Stimulated activated CD8-positive, alpha-beta memory T cell treated with anti-CD3 and anti-CD28 coated beads, Interleukin-12 subunit alpha, Interleukin-12 subunit beta, amount 100 ng/mL, for 24 hours (primary cell): ENCODE measurements around the gene PSEN2.
"Not testable (repeated sequence)": the region's sequence is repeated elsewhere in the genome, so short reads cannot be mapped to it uniquely, and the experiment has no call there.

Experiments used
- DNase-seq: peaks from one replicate; pipeline ENCODE4 v3.0.0-alpha.2; 2020; ENCODE audit errors: extremely low read depth

Gene PSEN2

DNA sequence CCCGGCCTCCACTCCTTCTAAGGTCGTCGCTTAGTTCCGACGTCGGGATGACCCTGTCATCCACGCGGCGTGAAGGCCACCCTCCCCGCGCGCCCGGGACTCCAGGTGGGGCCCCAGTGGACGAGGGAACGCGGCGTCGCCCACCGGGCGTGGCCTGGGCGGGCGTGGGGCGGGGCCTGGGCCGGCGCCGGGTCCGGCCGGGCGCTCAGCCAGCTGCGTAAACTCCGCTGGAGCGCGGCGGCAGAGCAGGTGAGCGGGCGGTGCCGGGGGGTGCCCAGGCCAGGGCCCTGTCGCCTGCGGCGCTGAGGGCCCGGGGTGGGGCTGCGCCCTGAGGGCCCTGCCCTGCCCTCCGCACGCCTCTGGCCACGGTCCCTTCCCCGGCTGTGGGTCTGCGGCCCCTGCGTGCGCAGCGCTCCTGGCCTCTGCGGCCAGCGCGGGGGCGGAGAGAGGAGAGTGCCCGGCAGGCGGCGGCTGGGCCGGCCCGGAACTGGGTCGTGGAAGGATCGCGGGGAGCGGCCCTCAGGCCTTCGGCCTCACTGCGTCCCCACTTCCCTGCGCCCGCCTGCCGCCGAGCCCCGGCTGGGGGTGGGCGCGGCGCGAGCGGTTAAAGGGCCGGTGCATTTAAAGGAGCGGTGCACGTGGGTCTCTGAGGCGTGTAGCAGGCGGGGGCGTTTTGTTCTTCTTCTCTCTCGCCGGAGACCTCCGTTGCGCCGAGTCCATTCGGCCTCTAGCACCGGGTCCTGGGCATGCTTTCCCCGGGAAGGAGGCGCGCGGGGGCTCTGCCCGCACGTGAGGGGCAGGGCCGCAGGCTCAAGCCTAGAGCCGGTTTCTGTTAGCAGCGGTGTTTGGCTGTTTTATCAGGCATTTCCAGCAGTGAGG is at the start of gene PSEN2:
TSS of gene PSEN2 (plus strand) at position 216 of the 879 bp plus-strand sequence. CDS start 11,292 bp downstream, outside the sequence.
- peak; percentile 25 for DNase-seq

DNA sequence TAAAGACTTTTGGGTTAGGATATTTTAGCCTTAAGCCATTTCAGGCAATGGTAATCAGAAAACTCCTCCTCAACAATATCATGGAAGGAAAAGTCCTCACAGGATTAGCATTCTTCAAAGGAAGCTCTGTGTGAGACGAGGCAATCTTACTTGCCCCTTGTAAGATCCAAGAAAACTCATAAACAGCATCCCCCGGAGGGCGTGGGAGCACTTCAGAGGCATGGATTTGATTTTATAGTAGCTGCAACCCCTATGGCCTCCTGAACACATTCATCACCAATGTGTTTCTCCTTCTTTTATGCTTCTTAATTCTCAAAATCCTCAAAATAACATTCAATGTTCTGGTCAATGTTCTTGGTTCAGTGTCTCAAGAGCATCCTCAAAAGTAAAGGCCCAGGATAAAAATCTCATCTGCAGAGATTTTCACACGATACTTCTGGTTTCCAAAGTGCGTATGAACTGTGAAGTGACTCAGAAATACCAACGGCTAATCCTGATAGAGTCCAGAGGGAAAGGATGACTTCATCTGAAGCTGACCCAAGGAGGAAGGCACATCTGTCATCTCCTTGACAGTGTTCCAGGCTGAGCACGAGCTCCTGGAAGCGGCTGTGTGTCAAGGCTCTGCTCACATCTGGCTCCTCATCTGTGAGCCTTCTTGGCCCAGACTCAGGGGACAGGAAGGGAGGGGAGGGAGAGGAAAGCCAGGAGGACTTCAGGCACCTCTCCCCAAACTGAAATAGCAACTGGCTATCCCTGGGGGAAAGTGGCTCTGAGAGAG is 49.3 kb upstream of the PSEN2 start:
- no peak for DNase-seq

DNA sequence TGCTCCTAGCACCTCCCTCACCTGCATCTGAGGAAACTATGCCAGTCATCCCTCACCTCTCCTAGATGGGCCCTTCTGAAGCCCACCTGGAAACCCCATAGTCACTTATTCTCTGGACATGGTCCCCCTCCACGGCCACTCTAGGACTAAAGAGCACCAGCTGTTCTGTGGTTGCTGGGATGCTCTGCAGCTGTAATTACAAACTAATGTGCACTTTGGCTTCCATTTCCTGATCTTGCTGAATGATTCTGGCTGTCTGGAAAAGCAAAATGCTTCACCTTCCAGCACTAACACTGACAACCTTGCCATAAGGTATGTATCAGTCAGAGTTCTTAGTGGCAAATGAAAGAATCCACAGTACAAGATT is 48.7 kb upstream of the PSEN2 start:
- no peak for DNase-seq

DNA sequence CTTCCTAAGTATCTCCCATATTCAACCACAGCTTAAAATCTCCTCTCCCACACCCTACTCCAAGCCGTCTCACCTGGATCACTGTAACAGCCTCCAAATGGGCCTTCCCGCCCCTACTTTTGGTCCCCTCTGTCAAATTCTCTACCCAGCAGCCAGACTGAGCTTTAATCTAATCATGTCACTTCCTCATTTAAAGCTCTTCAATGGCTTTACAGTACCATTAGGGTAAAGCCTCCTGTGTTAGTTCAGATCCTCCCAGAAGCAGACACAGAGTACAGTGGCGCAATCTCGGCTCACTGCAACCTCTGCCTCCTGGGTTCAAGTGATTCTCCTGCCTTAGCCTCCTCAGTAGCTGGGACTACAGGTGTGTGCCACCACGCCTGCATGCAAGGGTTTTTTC is 46.8 kb upstream of the PSEN2 start:
- no peak for DNase-seq

DNA sequence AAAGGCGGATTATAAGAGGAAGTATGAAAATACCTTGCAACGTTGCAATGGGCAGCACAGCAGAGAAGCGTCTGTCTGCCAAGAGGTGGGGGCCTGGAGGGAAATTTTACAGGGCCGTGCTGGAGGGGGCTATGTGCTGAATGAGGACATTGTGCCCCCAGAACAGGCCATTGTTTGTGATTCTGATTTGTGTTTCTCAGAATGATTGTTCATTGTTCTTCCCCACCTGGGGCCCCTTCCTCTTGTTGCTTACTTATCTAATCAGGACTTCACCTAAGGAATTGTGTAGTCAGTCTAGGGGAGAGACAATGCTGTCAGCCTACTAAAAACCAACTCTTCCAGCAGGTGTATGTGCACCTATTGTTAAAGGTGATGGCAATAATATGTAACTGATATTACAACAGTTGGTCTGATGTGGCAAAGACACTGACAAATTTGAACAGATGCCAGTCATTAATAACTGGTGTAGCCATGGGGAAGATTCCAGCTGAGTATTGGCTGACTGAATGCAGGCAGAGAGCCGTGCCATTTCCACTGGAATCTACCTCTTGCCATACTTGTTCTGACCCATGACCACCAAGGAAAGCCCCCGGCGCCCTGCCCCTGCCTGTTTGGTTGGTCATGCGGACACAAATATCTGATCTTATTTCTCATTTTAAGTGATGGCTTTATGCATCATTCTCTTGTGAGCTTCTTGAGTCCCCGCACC is 45.2 kb upstream of the PSEN2 start:
- no peak for DNase-seq

DNA sequence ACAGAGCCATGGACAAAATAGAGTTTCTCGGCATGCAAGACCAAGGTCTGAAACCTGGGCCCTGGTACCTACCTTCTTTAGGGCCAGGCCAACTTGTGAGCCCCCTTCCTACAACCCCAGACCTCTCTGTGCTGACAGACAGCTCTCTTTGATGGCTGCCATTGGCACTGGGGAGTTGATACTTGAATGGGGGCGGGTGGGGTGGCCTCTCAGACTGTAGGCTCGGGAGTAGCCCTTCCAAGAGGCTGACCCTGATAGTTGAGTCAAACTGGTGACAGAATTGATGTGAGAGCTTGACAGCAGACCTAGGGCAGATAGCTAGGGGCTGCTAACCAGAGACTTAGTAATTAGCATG is 44.7 kb upstream of the PSEN2 start:
- no peak for DNase-seq

DNA sequence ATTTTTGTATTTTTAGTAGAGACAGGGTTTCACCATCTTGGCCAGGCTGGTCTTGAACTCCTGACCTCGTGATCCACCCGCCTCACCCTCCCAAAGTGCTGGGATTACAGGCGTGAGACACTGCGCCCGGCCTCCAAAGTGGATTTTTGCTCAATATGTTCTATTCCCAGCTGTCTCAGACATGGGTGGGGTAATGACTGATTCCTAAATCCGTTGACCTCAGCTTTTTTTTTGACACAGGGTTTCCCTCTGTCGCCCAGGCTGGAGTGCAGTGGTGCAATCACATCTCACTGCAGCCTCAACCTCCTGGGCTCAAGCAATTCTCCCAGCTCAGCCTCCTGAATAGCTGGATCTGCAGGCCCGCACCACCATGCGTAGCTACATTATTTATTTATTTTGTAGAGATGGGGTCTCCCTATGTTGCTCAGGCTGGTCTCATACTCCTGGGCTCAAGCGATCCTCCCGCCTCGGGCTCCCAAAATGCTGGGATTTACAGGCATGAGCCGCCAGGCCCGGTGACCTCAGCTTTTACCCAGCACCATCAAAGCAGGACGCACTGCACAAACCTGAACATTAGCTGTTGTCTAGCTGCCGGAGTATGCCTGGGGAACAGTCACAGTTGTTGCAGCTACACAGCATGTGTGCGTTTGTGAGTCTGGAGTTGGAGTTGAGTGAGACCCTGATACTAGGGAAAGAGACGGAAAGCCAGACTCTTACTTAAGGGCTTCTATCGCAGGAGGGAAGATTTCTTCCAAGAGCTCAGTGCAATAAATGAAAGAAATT is 43.7 kb upstream of the PSEN2 start:
- no peak for DNase-seq

DNA sequence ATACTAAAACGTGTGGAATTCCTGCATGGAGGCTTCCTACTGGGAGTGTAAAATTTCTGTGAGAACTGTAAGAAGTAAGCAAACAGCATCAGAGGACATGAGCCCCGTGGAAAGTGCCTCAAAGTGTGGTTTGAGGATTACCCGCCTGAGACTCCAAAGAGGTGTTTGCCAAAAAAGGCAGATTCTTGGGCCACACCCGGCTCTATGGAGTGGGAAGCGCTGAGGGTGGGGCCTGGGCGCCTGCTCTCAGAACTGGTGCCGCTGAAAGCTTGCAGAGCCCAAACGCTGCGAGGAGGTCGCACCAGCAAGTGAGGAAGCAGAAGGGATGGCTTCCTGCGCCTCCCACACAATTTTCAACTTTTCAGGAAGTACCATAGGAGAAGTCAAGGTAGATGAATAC is 43.0 kb upstream of the PSEN2 start:
- no peak for DNase-seq

DNA sequence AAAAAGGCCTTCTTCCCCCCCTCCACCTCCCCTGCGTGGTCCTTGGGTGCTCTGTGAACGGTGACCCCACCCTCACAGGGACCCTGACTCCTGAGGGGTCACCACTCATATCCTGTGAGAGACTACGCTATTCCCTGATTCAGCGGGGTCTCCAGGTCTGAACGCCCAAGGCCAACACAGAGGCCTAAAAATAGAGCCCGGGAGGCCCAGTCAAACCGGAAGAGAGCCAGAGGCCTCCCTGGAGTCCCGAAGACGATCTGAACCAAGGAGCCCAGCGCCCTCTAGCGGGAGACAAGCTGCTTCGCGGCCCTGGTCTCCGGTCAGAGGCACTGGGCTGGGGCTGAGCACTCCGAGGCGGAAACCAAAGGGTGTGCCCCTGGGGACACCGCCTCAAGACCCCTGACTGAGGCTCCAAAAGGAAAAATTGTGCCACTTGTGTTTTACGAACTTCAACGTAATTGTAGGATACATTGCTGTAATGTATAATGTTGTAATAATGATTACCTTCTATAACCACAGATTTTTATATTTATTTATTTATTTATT is 42.4 kb upstream of the PSEN2 start:
- peak; percentile 83 for DNase-seq

DNA sequence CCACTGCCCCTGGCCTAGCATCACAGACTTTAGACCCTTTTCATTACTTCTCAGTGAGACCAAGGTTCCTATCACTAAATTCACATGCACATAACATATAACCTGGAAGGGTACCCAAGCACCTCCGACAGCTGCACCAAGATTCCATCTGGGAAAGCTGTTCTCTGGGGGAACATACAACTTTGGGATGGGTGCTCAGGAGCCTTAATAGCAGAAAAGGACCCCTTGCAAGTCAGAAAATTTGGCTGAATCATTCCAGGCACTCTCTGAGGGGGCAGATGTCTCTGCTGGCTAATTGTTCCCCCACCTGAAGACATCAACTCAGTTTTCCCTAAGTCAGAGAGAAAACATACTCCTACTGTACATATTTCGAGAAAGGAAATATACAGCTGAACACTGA is 41.3 kb upstream of the PSEN2 start:
- no peak for DNase-seq

DNA sequence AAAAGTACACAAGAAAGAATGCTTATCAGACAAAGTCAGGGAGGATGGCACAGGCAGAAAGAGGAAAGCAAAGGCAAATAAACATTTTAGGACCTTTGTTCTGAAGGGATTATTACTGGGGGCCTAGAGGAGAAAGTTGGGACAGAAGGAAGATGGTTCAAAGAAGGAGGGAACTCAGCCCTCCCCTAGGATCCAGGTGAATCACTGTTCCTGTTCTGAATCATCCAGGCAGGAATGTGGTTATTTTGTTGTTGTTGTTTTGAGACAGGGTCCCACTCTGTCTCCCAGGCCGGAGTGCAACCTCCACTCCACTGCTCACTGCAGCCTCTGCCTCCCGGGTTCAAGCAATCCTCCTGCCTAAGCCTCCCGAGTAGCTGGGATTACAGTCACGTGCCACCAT is 38.5 kb upstream of the PSEN2 start:
- no peak for DNase-seq

DNA sequence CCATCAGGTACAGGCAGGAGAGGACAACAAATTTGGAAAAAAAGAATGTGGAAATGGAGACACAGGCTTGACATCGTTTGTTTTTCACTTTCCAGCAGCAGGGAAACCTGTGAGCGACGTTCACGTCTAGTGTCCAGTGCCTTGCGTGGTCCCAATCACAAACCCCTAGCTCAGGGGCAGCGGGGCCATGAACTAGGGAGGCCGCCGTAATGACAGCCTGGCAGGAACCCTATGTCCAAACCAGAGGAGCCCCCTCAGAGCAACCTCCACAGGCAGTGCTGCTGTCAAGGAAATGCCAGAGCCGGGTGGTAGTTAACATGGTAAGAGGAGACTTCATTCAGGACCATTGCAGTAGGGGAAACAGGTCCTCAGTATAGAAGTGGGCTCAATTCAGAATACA is 37.8 kb upstream of the PSEN2 start:
- no peak for DNase-seq

DNA sequence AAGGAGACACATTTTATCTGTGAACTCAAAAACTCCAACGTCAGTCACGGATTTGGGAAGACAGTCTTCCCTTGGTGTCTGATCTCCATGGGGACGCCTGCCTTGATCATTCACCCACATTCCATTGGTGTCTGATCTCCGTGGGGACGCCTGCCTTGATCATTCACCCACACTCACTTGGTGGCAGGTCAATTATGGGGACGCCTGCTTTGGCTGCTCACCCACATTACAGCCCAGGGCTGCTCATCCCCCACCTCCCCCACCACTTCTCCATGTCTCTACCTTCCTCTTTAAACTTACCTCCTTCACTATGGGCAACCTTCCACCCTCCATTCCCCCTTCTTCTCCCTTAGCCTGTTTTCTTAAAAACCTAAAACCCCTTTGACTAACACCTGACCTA is 36.2 kb upstream of the PSEN2 start:
- not testable (repeated sequence) for DNase-seq

DNA sequence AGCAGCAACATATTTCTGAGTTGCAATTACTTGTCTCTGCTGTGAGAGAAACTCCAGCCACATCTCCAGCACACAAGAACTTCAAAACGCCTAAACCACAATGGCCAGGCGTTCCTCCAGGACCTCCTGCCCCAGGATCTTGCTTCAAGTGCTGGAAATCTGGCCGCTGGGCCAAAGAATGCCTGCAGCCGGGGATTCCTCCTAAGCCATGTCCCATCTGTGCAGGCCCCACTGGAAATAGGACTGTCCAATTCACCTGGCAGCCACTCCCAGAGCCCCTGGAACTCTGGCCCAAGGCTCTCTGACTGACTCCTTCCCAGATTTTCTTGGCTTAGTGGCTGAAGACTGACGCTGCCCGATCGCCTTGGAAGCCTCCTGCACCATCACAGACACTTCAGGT is 35.0 kb upstream of the PSEN2 start:
- DNase-seq: not testable (repeated sequence)

DNA sequence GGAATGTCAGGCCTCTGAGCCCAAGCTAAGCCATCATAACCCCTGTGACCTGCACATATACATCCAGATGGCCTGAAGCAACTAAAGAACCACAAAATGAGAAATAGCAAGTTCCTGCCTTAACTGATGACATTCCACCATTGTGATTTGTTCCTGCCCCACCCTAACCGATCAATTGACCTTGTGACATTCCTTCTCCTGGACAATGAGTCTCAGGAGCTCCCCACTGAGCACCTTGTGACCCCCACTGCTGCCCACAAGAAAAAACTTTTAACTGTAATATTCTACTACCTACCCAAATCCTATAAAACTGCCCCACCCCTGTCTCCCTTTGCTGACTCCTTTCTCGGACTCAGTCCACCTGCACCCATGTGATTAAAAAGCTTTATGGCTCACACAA is 32.5 kb upstream of the PSEN2 start:
- DNase-seq: not testable (repeated sequence)

DNA sequence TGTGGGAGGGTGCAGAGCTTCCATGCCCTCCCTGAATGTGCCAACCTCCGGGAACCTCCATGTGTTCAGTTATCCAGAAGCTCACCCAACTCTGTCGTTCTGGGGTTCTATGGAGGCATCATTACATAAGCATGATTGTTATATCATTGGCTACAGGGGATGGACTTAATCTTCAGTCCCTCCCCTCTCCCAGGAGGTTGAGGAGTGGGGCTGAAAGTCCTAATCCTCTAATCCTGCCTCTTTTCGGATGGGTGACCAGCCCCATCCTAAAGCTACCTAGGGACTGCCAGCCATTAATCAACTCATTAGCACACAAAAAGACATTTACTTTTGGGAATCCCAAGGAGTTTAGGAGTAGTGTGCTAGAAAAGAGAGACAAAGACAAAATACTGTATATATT is 32.0 kb upstream of the PSEN2 start:
- no peak for DNase-seq

DNA sequence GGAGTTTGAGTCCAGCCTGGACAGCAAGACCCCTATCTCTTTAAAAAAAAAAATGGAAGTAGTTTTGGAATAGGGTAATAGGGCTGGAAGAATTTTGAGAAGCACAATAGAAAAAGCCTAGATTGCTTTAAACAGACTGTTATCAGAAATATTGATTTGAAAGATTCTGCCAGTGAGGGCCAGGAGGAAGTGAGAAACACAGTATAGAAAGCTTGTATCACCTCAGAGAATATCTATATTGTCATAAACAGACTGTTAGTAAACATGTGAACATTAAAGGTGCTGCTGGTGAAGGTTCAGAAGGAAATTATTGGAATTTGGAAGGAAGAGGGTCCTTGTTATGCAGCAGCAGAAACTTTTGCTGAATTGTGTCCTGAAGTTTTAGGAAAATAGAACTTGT is 24.8 kb upstream of the PSEN2 start:
- DNase-seq: no peak

DNA sequence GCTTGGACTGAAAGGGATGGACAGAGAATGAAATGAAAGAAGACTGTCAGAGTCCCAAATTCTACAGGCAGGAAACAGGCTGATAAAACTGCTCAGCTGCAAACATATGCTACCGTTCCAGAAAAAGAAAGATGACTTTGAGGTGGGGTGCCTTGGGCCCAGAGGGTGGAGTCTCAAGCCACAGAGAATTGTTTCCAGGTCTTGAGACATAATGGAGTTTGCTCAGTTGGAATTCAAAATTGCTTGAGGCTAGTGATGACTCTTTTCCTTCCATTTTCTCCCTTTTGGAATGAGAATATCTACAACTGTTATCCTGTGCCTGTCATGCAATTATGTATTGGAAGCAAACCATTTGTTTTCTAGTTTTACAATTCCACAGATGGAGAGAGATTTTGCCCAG is 23.6 kb upstream of the PSEN2 start:
- no peak for DNase-seq

DNA sequence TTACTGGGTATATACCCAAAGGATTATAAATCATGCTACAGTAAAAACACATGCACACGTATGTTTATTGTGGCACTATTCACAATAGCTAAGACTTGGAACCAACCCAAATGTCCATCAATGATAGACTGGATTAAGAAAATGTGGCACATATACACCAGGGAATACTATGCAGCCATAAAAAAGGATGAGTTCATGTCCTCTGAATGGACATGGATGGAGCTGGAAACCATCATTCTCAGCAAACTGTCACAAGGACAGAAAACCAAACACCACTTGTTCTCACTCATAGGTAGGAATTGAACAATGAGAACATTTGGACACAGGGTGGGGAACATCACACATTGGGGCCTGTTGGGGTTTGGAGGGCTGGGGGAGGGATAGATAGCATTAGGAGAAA is 15.9 kb upstream of the PSEN2 start:
- not testable (repeated sequence) for DNase-seq

DNA sequence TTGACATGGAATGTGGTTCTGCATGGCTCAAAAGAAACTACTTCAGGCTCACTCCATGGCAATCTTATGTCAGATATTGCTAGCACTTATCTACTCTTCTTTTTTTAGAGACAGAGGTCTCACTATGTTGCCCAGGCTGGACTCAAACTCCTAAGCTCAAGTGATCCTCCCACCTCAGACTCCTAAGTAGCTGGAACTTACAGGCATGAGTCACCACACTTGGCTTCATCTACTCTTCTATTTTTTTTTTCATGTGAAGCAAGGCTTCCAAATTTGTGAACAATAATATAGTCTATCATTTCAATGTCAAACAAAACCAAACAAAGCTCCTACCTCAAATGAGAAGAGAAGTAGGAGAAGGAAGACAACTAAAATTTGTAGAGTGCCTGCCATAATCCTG is 7.5 kb upstream of the PSEN2 start:
- no peak for DNase-seq

DNA sequence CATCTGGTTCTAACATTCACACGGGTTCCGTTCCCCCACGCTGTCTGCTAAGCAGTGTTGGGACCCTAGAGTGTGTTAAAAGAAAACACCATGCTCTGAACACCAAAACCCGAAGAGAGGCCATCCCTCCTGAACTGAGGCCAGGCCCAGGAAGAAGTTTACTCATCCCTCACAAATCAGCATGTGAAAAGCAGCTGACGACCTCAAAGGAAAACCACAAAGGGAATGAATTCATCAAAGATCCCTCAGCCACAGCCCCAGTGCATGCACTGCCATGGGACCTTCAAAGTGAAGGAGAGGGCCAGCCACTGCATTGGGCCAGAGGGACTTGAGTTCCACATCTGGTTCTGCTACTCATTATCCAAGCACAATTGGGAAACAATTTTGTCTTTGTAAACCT is 7.0 kb upstream of the PSEN2 start:
- DNase-seq: no peak

DNA sequence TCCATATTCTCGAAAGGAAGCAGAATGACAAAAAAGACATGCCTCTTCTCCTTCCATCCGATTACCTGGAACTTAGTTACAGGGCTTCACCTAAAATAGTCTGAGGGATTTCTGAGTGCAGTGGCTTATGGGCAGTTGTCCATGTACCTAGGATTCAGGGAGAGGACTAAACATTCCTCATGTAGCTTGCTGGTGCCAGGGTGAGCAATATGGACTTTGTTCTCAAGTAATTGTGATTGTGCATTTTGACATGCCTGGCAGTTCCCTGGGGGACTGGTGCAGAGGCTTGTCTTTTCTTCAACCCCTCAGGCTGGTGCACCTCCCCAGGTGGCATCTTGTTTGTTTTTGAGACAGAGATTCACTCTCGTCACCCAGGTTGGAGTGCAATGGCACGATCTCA is 6.1 kb upstream of the PSEN2 start:
- DNase-seq: no peak
